ENCODE measurements around the gene ZNF175.

- TF ChIP-seq CTCF (IDR thresholded peaks at IDR 0.05; ENCODE audit: insufficient read depth, low read depth, low read length), result no peak
- no peak for TF ChIP-seq EZH2 (IDR thresholded peaks at IDR 0.05; ENCODE audit: insufficient read depth, low read length)
Measured at GRCh38 chr19:51549533-51550324, 21.4 kb upstream of the ZNF175 start.
